ENCODE results near the gene TMPRSS13.

GRCh38 chr11:117910525-117910924 lies 18.7 kb downstream of the TMPRSS13 start:
- TF ChIP-seq, protein P1, sequence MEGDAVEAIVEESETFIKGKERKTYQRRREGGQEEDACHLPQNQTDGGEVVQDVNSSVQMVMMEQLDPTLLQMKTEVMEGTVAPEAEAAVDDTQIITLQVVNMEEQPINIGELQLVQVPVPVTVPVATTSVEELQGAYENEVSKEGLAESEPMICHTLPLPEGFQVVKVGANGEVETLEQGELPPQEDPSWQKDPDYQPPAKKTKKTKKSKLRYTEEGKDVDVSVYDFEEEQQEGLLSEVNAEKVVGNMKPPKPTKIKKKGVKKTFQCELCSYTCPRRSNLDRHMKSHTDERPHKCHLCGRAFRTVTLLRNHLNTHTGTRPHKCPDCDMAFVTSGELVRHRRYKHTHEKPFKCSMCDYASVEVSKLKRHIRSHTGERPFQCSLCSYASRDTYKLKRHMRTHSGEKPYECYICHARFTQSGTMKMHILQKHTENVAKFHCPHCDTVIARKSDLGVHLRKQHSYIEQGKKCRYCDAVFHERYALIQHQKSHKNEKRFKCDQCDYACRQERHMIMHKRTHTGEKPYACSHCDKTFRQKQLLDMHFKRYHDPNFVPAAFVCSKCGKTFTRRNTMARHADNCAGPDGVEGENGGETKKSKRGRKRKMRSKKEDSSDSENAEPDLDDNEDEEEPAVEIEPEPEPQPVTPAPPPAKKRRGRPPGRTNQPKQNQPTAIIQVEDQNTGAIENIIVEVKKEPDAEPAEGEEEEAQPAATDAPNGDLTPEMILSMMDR (conservative IDR thresholded peaks at IDR 0.05), result no peak
- no peak for TF ChIP-seq EZH2 (IDR thresholded peaks at IDR 0.05; ENCODE audit: low read depth)
